Measurements from ENCODE around the gene EPB41L2. TPM values are rescaled to one million over a fixed set of nuclear protein-coding genes. Genes with fewer than 3 reads are reported as not detected.

EPB41L2 gene
- total RNA-seq, 1 donor from 2014 or later = 136 TPM

GRCh38 chr6:130981409-130981808 lies 81.6 kb downstream of the EPB41L2 start:
- Histone ChIP-seq H3K27ac (ENCODE audit: low read depth, low read length) (no peak overlapping the region), H3K36me3 (ENCODE audit: insufficient read depth, low read length) (no peaks in the 10 kb centered on the region), H4K20me1 (ENCODE audit: insufficient read depth, low read length) (peaks cover 6% of the 10 kb centered on the region), H3K9ac (ENCODE audit: low read length) (no peak overlapping the region), H3K4me3 (ENCODE audit: insufficient read depth, low read depth, low read length) (no peak overlapping the region), H3K9me3 (ENCODE audit: insufficient read depth, low read depth, low read length) (peaks cover 6% of the 10 kb centered on the region), H3K4me2 (ENCODE audit: low read length) (no peak overlapping the region), H3K27me3 (ENCODE audit: insufficient read depth, low read length) (no peaks in the 10 kb centered on the region), H3K4me1 (ENCODE audit: insufficient read depth, low read length) (no peaks in the 10 kb centered on the region), H3K79me2 (ENCODE audit: insufficient read depth, low read length) (peaks cover 23% of the 10 kb centered on the region), H2AFZ (ENCODE audit: low read depth, low read length) (no peak overlapping the region)
- H3K36me3 Mint-ChIP-seq (ENCODE audit: low read depth, unreplicated experiment) = peaks cover 2% of the 10 kb centered on the region
- H3K9me3 Mint-ChIP-seq (ENCODE audit: unreplicated experiment) = no peaks in the 10 kb centered on the region
- no peaks in the 10 kb centered on the region for H3K27me3 Mint-ChIP-seq (ENCODE audit: low read depth, unreplicated experiment)
- FAIRE-seq (no peak), DNase-seq (ENCODE audit: low read depth) (peak; percentile 47)
- H3K27ac Mint-ChIP-seq (ENCODE audit: unreplicated experiment) = no peak overlapping the region
- H3K4me3 Mint-ChIP-seq (ENCODE audit: unreplicated experiment) = no peak overlapping the region
- peaks cover 29% of the 10 kb centered on the region for H3K4me1 Mint-ChIP-seq (ENCODE audit: low read depth, unreplicated experiment)
- TF ChIP-seq CTCF (IDR thresholded peaks at IDR 0.05; ENCODE audit: insufficient read depth, low read depth, low read length) (no peak), EZH2 (IDR thresholded peaks at IDR 0.05; ENCODE audit: insufficient read depth, low read length) (no peak)

GRCh38 chr6:130980310-130981032 lies 82.6 kb downstream of the EPB41L2 start:
- Mint-ChIP-seq H3K27ac (ENCODE audit: unreplicated experiment) (peak overlapping the region; percentile 29), H3K4me3 (ENCODE audit: unreplicated experiment) (no peak overlapping the region), H3K36me3 (ENCODE audit: low read depth, unreplicated experiment) (peaks cover 2% of the 10 kb centered on the region), H3K27me3 (ENCODE audit: low read depth, unreplicated experiment) (no peaks in the 10 kb centered on the region), H3K9me3 (ENCODE audit: unreplicated experiment) (no peaks in the 10 kb centered on the region), H3K4me1 (ENCODE audit: low read depth, unreplicated experiment) (peaks cover 36% of the 10 kb centered on the region)
- no peak overlapping the region for H3K4me3 ChIP-seq (ENCODE audit: insufficient read depth, low read depth, low read length)
- H4K20me1 ChIP-seq (ENCODE audit: insufficient read depth, low read length) = peaks cover 6% of the 10 kb centered on the region
- no peaks in the 10 kb centered on the region for H3K36me3 ChIP-seq (ENCODE audit: insufficient read depth, low read length)
- H3K4me2 ChIP-seq (ENCODE audit: low read length) = no peak overlapping the region
- DNase-seq (ENCODE audit: low read depth) (no peak), FAIRE-seq (no peak)
- TF ChIP-seq CTCF (IDR thresholded peaks at IDR 0.05; ENCODE audit: insufficient read depth, low read depth, low read length) (no peak), EZH2 (IDR thresholded peaks at IDR 0.05; ENCODE audit: insufficient read depth, low read length) (no peak)
- no peak overlapping the region for H3K27ac ChIP-seq (ENCODE audit: low read depth, low read length)
- H3K4me1 ChIP-seq (ENCODE audit: insufficient read depth, low read length) = no peaks in the 10 kb centered on the region
- peaks cover 23% of the 10 kb centered on the region for H3K79me2 ChIP-seq (ENCODE audit: insufficient read depth, low read length)
- H3K9ac ChIP-seq (ENCODE audit: low read length) = no peak overlapping the region
- peaks cover 6% of the 10 kb centered on the region for H3K9me3 ChIP-seq (ENCODE audit: insufficient read depth, low read depth, low read length)
- H2AFZ ChIP-seq (ENCODE audit: low read depth, low read length) = no peak overlapping the region
- no peaks in the 10 kb centered on the region for H3K27me3 ChIP-seq (ENCODE audit: insufficient read depth, low read length)
